Measurements from ENCODE around the gene RGL4.

Gene RGL4

GRCh38 chr22:23713696-23714595 lies 23.1 kb downstream of the RGL4 start:
- DNase-seq (ENCODE audit: low spot score), result no peak
- in situ Hi-C loops (cut with MboI; ENCODE audit: low sequenced_read_pairs, unreplicated experiment), result no loop called here
- TF ChIP-seq CTCF (IDR thresholded peaks at IDR 0.05; ENCODE audit: borderline replicate concordance, control extremely low read depth, extremely low read depth, insufficient read depth, missing control alignments), result no peak

GRCh38 chr22:23714596-23715578 lies 24.1 kb downstream of the RGL4 start:
- no peak for TF ChIP-seq CTCF (IDR thresholded peaks at IDR 0.05; ENCODE audit: borderline replicate concordance, control extremely low read depth, extremely low read depth, insufficient read depth, missing control alignments)
- in situ Hi-C loops (cut with MboI; ENCODE audit: low sequenced_read_pairs, unreplicated experiment), result no loop called here
- DNase-seq (ENCODE audit: low spot score), result peak; percentile 26

- in situ Hi-C loops (cut with MboI; ENCODE audit: low sequenced_read_pairs, unreplicated experiment), result no loop called here
- no peak for TF ChIP-seq CTCF (IDR thresholded peaks at IDR 0.05; ENCODE audit: borderline replicate concordance, control extremely low read depth, extremely low read depth, insufficient read depth, missing control alignments)
- DNase-seq (ENCODE audit: low spot score), result peak; percentile 16
These were observed 25.1 kb downstream of the RGL4 start for GRCh38 chr22:23715806-23716375.

GRCh38 chr22:23716811-23717801 lies 26.3 kb downstream of the RGL4 start:
- TF ChIP-seq CTCF (IDR thresholded peaks at IDR 0.05; ENCODE audit: borderline replicate concordance, control extremely low read depth, extremely low read depth, insufficient read depth, missing control alignments), result no peak
- DNase-seq (ENCODE audit: low spot score), result peak; percentile 97
- in situ Hi-C loops (cut with MboI; ENCODE audit: low sequenced_read_pairs, unreplicated experiment), result no loop called here

GRCh38 chr22:23718371-23719165 lies 27.8 kb downstream of the RGL4 start:
- in situ Hi-C loops (cut with MboI; ENCODE audit: low sequenced_read_pairs, unreplicated experiment), result no loop called here
- DNase-seq (ENCODE audit: low spot score), result no peak
- no peak for TF ChIP-seq CTCF (IDR thresholded peaks at IDR 0.05; ENCODE audit: borderline replicate concordance, control extremely low read depth, extremely low read depth, insufficient read depth, missing control alignments)

Data from GM13976 (cell line).